NCI-H146 treated with DMSO at 0.1 percent for 48 hours (cell line): Measurements from ENCODE around the gene PIP5K1A.
"Not testable (repeated sequence)": the region's sequence is repeated elsewhere in the genome, so short reads cannot be mapped to it uniquely, and the experiment has no call there.

Experiments
- DNase-seq: peaks from one replicate; lab custom pipeline; 2025; ENCODE audit not compliant: unreplicated experiment; lab: John Stamatoyannopoulos, UW

Gene PIP5K1A

DNA sequence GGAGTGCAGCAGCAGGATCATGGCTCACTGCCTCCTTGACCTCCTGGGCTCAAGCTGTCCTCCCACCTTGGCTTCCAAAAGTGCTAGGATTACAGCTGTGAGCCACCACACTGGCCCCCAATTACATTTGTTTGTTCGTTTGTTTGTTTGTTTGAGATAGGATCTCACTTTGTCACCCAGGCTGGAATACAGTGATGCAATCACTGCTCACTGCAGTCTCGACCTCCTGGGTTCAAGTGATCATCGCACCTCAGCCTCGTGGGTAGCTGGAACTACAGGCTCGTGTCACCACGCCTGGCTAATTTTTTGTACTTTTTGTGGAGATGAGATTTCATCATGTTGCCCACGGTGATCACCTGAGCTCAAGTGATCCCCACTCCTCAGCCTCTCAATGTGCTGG lies 6.3 kb upstream of the PIP5K1A start:
- no peak for DNase-seq

DNA sequence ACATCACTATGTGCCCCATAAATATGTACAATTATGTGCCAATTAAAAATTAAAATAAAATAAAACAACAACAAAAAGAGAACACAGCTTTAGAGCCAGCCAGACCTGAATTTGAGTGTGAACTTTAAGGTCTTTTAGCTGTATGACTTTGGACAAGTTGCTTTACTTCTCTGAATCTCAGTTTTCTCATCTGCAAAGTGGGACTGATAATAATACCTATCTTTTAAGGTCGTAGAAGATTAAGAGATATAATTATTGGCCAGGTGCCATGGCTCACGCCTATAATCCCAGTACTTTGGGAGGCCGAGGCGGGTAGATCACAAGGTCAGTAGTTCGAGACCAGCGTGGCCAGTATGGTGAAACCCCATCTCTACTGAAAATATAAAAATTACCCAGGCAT lies 5.0 kb upstream of the PIP5K1A start:
- no peak for DNase-seq

DNA sequence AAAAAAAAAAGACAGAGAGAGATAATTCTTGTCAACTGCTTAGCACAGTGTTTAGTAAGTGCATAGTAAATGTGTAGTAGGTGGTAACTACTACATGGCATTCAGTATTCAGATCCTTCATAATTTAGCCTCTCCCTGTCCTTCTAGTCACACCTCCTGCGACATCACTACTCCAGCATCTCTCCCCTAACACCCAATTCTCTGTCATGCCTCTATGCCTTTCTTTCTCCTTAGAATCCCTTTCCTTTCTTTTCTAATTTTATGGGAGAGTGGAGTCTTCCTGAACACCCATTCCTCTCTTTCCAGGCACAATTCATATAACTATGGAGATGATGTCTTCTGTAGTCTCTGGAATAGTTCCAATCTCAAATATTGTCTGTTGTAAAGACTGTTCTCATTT lies 4.5 kb upstream of the PIP5K1A start:
- no peak for DNase-seq

- not testable (repeated sequence) for DNase-seq
Observed at GRCh38 chr1:151194894-151195594, 3.3 kb upstream of the PIP5K1A start.

DNA sequence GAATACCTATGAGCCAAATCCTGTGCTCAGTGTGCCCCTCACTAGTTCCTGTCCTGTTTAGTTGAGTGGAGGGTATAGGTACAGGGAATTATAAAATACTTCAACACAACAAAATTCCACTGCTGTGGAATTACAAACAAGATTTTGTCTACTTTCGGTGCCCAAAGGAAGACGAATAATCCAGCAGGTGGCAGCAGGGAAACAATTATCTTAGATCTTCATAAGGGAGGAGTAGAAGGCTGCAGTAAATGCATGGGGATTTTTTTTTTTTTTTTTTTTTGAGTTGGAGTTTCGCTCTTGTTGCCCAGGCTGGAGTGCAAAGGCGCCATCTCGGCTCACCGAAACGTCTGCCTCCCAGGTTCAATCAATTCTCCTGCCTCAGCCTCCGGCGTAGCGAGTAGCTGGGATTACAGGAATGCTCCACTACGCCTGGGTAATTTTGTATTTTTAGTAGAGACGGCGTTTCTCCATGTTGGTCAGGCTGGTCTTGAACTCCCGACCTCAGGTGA lies 2.0 kb upstream of the PIP5K1A start:
- DNase-seq = peak; percentile 86

DNA sequence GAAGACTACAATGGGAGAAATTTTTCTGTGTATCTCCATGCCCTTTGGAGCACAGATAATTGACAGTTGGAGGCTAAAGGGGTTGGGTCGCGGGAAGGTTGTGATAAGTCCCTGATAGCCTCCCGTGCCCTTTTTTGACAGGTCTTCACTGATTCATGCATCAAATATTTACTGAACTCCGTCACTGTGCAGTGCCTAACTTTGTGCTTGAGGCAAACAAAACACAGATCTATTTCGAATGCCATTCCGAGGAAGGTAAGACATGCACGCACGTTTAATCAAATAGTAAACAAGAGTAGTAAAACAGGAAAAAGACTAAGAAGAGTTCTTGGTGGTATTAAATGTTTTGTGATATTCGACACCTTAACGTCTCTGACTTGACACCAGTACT lies 494 bp upstream of the PIP5K1A start:
- DNase-seq = peak; percentile 61

DNA sequence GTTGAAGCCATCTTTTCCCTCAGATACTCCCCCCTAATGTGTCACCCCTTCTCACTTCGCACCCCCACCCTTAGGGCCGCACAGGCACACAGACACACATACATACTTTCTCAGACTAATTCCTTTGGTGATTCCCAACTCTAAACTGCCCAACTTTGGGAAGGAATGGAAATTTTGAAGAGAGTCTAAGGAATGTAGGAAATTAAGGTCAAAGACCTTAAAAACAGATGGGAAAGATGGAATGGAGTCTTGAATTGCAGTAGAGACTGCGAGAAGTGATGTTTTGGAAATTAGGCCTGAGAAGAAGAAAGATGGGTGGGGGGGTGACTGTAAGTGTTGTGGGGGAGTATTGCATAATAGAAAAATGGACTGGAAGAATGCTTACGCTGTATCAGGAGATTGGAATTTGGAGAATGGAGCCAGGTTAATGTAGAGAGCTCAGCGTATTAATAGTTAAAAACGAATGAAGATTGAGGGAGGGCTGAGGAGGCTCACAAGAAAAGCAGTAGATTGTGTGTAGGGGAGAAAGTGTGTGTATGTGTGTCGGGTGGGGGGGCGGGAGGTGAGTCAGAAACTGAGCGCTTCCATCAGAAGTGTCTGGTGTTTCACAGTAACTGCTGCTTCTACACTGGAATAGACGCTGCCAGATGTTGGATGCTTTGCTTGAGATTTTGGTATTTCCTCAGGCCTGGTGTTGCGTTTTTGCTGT lies 1.7 kb downstream of the PIP5K1A start:
- DNase-seq = no peak

DNA sequence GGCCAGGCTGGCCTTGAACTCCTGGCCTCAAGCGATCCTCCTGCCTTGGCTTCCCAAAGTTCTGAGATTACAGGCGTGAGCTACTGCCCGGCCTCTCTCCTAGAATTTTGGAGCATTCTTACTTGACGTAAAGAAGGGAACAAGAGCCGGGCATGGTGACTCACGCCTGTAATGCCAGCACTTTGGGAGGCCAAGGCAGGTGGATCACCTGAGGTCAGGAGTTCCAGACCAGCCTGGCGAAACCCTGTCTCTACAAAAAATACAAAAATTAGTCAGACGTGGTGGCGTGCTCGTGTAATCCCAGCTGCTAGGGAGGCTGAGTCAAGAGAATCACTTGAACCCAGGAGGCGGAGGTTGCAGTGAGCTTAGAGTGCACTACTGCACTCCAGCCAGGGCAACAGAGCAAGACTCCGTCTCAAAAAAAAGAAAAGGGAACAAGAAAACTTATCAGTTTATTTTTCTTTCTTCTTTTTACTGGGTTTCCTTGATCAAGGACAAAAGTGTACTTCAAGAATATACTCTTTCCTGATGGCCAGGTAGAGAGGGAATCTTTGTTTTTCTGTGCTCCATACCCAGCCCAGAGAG lies 7.1 kb downstream of the PIP5K1A start:
- not testable (repeated sequence) for DNase-seq

- no peak for DNase-seq
Observed at GRCh38 chr1:151210830-151211229, 12.5 kb downstream of the PIP5K1A start.

DNA sequence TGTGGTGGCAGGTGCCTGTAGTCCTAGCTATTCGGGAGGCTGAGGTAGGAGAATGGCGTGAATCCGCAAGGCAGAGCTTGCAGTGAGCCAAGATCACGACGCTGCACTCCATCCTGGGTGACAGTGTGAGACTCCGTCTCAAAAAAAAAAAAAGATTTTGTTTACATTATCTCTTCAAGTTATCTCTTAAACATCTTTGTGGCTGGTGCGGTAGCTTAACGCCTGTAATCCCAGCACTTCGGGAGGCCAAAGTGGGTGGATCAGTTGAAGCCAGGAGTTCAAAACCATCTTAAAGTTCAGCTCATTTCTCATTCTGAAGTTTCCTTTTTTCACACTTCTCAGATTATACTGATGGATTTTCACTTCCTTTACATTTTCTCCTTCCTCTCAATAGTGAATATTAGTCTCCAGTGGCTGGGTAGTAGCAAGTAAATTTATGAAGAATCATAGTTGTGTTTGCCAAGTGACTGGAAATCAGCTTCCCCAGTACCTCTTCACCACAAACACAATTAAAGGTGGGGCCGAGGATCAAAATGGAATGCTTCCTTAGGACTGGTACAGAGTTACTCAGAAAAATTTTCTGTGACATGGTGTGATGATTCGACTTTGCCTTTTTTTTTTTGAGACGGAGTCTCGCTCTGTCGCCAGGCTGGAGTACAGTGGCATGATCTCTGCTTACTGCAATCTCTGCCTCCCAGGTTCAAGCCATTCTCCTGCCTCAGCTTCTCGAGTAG lies 13.8 kb downstream of the PIP5K1A start:
- DNase-seq = no peak

DNA sequence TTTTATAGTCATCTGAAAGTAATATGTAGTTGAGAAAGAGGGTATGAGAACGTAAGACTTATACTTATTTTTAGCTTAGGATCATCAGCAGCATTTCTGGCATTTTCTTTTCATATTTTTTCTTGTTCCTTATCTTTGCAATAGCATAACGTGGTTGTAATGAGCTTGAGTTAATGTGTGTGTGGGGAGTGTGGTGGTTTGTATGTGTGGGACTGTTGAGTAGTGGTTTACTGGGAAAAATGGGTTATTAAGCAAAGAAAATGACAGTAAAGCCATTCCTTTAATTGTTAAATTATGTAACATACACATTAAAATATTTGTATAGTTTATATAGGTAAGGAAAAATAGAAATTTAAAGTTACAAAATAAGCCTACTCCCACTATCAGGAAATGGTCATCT lies 15.2 kb downstream of the PIP5K1A start:
- DNase-seq = no peak

GRCh38 chr1:151221616-151222015 lies 23.3 kb downstream of the PIP5K1A start:
- no peak for DNase-seq

DNA sequence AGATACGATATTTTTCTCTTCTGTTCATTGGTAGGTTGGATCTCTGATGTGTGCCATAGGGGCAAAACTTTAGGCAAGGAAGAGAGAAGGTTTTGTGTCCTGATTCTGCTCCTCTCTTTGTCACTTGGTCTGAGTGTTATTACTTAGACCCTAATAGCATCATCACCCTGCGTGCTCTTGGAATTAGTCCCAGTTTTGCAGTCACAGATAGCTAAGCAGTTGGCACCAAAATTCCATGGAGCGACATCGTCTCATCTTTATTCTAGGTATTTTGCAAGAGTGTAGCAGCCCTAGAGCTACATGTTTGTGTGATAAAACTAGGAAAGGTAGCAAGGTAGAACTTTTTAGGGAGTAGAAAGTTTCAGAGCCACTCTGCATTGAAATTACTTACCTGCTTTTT lies 23.8 kb downstream of the PIP5K1A start:
- no peak for DNase-seq

DNA sequence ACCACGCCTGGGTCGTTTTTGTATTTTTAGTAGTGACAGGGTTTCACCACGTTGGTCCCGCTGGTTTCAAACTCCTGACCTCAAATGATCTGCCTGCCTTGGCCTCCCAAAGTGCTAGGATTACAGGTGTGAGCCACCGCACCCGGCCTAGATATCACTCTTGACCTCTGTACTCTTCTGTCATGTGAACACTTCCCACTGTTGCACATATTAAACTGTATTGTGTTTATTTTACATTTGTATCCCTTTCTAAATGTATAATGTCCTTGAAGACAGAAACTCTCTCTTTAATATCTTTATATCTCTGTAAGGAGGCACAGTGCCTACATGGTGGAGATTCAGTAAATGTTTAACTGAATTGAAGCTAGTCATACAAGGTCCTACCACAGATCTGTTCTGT lies 36.9 kb downstream of the PIP5K1A start:
- no peak for DNase-seq

- DNase-seq = no peak
Observed at GRCh38 chr1:151237678-151238466, 39.5 kb downstream of the PIP5K1A start.

DNA sequence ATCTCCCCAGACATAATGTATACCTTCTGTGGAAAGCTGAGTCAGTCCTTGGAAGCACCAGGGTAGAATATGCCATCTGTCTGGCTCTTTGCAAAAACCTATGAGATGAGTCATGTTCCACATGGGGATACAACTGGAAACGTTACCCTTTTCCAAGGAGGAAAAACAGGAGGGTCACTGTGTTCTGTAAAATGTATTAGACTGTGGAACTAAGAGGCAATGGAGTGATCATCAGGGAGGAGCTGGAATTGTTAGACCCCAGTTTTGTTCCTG lies 40.1 kb downstream of the PIP5K1A start:
- no peak for DNase-seq

GRCh38 chr1:151242442-151242841 lies 44.1 kb downstream of the PIP5K1A start:
- DNase-seq = no peak

DNA sequence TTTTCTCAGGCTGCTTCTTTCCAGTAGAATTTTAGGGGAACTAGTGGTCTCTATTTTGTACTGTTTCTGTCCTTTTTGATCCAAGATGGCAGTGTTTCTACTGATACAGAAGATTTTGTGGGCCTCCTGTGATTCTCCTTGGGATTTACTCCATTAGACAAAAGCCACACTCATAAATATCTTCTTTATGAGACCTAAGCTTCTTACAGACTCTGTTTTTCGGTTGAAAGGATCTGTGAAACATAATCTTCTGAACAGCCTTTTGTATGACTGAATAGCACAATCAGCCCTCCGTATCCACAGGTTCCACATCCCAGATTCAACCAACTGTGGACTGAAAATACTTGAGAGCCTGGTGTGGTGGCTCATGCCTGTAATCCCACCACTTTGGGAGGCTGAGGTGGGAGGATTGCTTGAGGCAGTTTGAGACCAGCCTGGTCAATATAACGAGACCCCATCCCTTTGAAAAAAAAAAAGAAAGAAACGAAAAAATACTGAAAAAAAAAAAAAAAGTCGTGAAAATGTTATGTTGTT lies 45.4 kb downstream of the PIP5K1A start:
- DNase-seq = no peak

GRCh38 chr1:151246786-151247185 lies 48.4 kb downstream of the PIP5K1A start:
- no peak for DNase-seq

DNA sequence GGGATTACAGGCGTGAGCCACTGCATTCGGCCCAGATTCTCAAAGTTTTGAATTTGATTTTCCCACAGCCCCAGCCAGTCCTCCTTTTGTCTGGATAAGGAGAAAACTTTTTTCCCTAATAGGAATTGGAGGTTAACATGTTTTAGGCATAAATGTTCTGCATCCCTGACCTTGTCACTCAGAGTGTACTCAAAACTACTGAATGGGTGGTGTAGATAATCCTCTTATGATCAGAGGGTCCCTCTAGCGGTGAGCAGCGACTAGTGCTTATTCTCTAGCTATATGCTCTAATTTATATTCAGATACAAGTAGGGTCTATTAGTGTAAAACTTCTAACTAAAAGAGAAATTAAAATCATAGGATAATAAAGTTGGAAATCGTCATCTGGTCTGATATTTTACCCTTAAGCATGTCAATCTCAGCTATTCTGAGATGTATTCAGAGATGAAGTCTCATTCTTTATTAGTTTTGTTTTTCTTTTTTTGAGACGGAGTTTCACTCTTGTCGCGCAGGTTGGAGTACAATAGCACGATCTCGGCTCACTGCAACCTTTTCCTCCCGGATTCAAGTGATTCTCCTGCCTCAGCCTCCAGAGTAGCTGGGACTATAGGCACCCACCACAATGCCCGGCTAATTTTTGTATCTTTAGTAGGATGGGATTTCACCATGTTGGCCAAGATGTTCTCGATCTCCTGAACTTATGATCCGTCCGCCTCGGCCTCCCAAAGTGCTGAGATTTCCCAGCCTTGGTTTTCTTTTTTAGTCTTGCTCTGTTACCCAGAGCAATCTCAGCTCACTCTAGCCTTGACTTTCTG lies 53.5 kb downstream of the PIP5K1A start:
- peak; percentile 63 for DNase-seq
